Activated naive CD8-positive, alpha-beta T cell (primary cell): Measurements from ENCODE around the gene DYNLL2.
"Not testable (repeated sequence)": the region's sequence is repeated elsewhere in the genome, so short reads cannot be mapped to it uniquely, and the experiment has no call there.

ENCODE experiments used
- H3K27ac Mint-ChIP-seq: one replicate; pipeline ENCODE4 v1.8.0; 2021; ENCODE audit warnings: mixed read lengths
- H3K27me3 Mint-ChIP-seq: one replicate; pipeline ENCODE4 v1.8.0; 2021; ENCODE audit warnings: mixed read lengths
- H3K36me3 Mint-ChIP-seq: one replicate; pipeline ENCODE4 v1.8.0; 2021; ENCODE audit warnings: mixed read lengths
- H3K4me1 Mint-ChIP-seq: one replicate; pipeline ENCODE4 v1.8.0; 2021; ENCODE audit warnings: low read depth, mixed read lengths
- H3K4me3 Mint-ChIP-seq: one replicate; pipeline ENCODE4 v1.8.0; 2021; ENCODE audit warnings: mild to moderate bottlenecking, mixed read lengths
- H3K9me3 Mint-ChIP-seq: one replicate; pipeline ENCODE4 v1.8.0; 2021; ENCODE audit warnings: low read depth, mixed read lengths

Gene DYNLL2

DNA sequence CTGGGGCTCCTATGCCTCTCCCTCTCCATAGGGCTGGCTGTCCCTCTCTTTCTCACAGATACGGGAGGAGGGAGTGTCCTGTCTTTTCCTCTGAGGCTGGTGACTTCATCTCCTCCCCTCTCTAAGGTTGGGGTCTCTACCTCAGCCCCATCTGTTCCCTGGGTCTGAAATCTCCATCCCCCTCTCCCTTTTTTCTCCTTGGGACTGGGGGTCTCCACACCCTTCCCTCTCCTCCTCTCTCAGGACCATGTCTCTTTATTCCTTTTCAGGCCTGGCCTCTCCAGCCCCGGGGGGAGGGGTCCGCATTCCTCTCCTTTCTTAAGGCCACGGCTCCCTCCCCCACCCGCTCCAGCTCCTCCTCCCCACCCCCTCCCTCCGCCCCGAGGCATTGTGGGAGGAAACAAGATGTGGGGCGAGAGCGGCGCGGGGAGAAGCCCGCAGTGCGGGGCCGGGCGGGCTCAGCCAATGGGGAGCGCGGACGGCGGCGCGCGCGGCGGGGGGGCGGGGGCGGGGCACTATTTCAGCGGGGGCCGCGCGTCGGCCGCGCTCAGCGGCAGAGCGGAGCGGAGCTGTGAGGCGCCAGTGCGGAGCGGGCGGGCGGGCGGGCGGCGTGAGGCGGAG is at the start of gene DYNLL2:
TSS of gene DYNLL2 (plus strand) at position 550 of the 621 bp plus-strand sequence. CDS start 3,672 bp downstream, outside the sequence.
- H3K27ac Mint-ChIP-seq, result peak within 1 kb of the TSS; percentile 83
- peak within 1 kb of the TSS; percentile 91 for H3K4me3 Mint-ChIP-seq
- peaks cover 5% of the 10 kb centered on the region for H3K36me3 Mint-ChIP-seq
- no peaks in the 10 kb centered on the region for H3K9me3 Mint-ChIP-seq
- no peaks in the 10 kb centered on the region for H3K27me3 Mint-ChIP-seq
- peaks cover 37% of the 10 kb centered on the region for H3K4me1 Mint-ChIP-seq

DNA sequence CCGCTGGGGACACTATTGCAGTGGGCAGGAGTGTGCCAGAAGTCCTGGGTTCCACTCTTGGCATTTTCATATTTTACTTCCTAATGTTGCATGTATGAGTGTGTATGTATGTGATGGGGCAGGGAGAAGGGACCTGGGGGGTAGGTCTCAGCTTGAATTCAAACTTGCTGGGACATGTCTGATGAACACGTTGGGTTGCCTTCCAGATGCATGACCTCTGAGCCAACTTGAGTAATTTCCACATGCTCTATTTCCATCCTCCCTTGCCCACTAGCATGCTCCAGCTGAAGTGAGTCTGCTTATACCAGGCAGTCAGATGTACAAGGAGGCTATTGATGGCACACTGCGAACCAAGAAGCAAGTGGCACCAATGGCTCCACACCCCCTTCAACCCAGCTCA is 43.2 kb upstream of the DYNLL2 start:
- Mint-ChIP-seq H3K27ac (no peak overlapping the region), H3K9me3 (no peaks in the 10 kb centered on the region), H3K4me1 (no peaks in the 10 kb centered on the region), H3K27me3 (peaks cover 12% of the 10 kb centered on the region), H3K4me3 (no peak overlapping the region), H3K36me3 (no peaks in the 10 kb centered on the region)

DNA sequence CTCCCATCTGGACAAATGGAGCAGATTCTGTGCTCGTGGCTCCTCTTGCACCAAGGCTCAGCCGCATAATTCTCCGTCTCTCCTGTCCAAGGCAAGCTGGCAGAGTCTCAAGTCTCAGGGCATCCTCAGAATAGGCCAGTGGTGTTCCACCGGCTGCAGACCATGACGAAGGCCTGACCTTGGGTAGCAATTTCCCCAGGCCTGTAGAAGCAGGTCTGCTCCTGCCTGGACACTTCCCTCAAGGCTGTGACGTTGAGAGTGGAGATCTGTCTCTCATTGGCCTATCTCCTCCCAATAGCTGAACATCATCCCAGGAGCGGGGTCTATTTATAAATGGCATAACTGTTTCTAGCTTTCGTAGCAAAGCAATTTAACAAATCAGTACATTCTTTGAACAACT is 42.8 kb upstream of the DYNLL2 start:
- Mint-ChIP-seq H3K4me1 (no peaks in the 10 kb centered on the region), H3K36me3 (no peaks in the 10 kb centered on the region), H3K9me3 (no peaks in the 10 kb centered on the region), H3K27me3 (peaks cover 10% of the 10 kb centered on the region), H3K4me3 (no peak overlapping the region), H3K27ac (no peak overlapping the region)

DNA sequence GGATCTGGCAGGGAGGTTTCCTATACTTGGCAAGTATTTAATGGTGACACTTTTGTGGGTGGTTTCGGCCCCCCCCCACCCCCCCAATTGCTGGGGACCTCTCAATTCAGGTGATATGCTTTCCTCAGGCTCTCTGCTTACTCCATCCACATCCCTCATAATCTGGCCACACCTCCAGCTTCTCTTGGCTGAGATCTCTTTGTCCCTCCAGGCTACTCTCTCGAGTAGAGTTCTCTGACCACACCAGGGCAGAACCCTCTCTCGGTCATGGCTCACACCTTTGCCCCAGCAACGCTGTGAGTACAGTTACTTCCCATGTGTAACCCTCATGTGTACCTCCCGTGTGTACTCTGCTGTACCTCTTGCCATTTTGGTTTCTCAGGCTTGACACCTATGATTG is 42.1 kb upstream of the DYNLL2 start:
- no peaks in the 10 kb centered on the region for H3K36me3 Mint-ChIP-seq
- no peak overlapping the region for H3K27ac Mint-ChIP-seq
- peaks cover 11% of the 10 kb centered on the region for H3K27me3 Mint-ChIP-seq
- H3K9me3 Mint-ChIP-seq, result no peaks in the 10 kb centered on the region
- H3K4me3 Mint-ChIP-seq, result no peak overlapping the region
- no peaks in the 10 kb centered on the region for H3K4me1 Mint-ChIP-seq

DNA sequence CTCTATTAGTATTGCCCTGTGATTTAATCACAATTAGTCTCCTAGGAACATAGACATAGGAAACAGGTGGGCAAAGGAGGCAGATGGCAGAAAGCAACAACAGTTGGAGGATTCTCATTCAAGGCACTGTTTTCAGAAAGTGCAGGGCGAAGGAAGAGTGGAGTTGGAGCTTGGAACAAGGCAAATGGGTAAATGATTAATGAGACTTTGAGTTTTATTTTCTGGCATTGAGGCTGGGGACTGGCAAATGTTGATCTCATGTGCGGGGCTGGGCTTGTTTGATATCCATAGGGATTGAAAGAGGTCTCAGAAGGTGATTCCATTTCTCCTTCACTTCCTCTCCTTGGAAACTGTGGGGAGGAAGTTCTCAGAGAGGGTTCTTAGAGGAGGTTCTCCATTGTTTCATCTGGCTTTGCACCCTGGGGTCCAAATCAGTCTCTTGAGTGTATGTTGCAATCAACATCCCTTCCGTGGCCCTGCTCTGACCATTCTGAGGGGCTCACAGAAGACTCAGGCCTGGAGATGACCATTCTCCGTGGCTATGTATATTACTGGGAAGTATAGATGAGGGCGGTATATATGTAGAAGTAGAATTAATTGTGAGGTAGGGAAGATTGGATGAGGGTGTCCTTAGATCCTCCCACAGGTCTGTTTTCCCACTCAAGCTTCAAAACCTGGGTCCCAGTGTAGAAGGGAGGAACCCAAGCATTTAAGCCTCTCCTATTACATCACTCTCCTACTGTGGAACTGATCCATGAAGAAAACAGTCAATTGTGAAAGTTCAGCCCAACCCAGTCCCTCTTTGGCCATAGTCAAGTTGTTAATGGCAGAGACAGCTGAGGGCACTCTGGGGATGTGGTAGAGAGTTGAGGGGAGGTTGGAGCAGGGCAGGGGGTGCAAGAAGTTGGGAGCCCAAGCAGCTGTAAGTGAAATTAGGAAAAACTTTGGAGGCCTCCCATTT is 39.7 kb upstream of the DYNLL2 start:
- Mint-ChIP-seq H3K4me3 (no peak overlapping the region), H3K36me3 (no peaks in the 10 kb centered on the region), H3K9me3 (no peaks in the 10 kb centered on the region), H3K4me1 (no peaks in the 10 kb centered on the region), H3K27me3 (peaks cover 15% of the 10 kb centered on the region), H3K27ac (no peak overlapping the region)

DNA sequence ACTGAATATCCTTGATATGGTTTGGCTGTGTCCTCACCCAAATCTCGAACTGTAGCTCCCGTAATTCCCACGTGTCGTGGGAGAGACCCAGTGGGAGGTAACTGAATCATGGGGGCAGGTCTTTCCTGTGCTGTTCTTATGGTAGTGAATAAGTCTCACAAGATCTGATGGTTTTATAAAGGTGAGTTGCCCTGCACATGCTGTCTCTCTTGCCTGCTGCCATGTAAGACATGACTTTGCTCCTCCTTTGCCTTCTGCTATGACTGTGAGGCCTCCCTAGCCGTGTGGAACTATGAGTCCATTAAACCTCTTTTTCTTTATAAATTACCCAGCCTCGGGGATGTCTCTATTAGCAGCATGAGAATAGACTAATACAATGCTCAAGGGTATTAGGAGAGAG is 39.0 kb upstream of the DYNLL2 start:
- peaks cover 15% of the 10 kb centered on the region for H3K27me3 Mint-ChIP-seq
- not testable (repeated sequence) for H3K36me3 Mint-ChIP-seq, H3K9me3 Mint-ChIP-seq, H3K4me3 Mint-ChIP-seq, H3K27ac Mint-ChIP-seq, H3K4me1 Mint-ChIP-seq

DNA sequence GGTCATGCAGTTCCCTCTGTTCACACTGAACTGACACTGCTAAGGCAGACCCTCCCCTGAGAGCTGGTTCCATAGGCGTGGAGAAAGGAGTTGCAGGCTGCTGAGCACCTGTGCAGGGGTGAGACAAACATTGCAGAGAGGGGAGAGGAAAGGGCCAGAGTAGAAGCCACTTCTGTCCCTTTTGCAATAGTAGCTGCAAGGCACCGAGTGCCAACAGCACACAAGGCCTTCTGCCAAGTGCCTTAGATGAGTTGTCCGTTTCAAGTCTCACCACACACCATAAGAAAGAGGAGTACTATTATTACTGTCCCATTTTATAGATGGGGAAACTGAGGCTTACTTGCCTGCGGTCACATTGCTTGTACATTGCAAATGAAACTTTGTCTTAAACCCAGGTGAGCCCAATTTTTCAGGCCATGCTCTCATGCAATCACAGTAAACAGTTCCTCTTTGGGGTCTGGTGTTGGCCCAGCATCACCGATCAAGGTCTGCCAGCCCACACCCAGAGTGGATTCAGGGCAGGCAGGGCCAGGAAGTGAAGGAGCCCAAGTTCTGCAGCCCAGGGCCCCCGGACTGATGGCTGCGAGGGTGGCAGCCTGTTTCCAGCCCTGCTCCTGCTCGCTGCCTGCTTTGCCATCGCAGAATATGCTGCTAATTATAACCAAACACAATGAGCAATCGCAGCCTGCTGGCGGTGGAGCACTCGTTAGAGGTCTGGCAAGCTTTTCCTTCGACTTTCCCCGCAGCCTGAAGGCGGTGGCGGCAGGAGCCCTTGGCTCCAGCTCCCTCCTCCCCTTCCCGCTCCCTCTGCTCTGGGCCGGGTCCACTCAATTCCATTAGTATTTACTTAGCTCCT is 36.8 kb upstream of the DYNLL2 start:
- peaks cover 15% of the 10 kb centered on the region for H3K27me3 Mint-ChIP-seq
- no peaks in the 10 kb centered on the region for H3K36me3 Mint-ChIP-seq
- no peaks in the 10 kb centered on the region for H3K4me1 Mint-ChIP-seq
- no peak overlapping the region for H3K27ac Mint-ChIP-seq
- H3K4me3 Mint-ChIP-seq, result no peak overlapping the region
- no peaks in the 10 kb centered on the region for H3K9me3 Mint-ChIP-seq

DNA sequence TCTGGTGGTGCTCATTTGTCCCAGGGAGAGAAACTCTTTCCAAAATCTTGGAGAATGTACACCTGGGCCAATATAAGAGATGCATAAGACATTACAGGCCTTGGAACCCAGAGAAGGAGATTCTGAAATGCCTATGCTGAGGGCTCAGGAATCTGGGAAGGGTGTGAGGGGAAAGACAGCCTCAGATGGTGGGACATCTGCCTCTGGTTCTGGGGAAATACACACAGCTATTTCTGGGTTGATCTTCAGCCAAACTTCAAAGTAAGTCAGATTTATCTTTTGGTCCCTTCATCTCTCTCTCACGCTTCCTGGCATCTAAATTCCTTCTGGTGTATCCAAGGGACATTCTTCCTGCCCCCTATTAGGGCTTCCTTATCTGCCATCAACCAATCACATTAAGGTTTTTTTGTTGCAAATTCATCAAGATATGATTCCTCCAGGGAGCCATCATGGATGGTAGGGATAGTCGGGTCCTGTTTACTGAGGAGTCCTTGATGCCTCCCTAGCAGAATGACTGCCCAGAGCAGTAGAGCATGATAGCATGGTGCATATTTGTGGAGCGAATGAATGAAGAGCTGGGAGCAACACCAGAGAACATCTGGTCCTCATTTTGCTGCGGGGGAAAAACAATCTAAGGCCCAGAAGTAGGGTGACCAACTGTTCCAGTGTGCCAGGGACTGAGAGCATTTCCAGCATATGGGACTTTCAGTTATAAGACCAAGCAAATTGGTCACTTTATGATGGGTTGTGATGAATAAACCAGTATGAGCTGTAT is 35.7 kb upstream of the DYNLL2 start:
- H3K4me3 Mint-ChIP-seq, result no peak overlapping the region
- H3K4me1 Mint-ChIP-seq, result peaks cover under 1% of the 10 kb centered on the region
- no peaks in the 10 kb centered on the region for H3K9me3 Mint-ChIP-seq
- H3K27ac Mint-ChIP-seq, result no peak overlapping the region
- peaks cover 15% of the 10 kb centered on the region for H3K27me3 Mint-ChIP-seq
- H3K36me3 Mint-ChIP-seq, result no peaks in the 10 kb centered on the region

DNA sequence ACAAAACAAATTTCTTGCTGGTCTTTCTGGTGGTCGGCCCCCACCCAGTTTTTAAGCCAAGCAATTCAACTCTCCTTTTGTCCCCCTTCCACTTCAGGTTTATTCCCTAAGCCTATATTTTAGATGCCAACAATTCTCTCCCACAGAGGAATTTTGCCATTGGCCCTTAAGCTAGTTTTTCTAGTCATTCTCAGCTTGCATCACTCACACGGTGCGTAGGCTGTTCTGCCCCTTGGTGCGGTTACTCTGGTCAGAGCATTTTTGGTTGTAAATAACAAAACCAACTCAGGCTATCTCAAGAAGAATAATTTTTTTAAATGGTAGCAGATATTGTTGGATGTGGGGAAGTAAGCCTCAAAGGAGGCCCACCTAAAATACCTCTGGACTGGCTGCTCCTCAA is 33.7 kb upstream of the DYNLL2 start:
- H3K9me3 Mint-ChIP-seq, result no peaks in the 10 kb centered on the region
- H3K27ac Mint-ChIP-seq, result no peak overlapping the region
- no peak overlapping the region for H3K4me3 Mint-ChIP-seq
- no peaks in the 10 kb centered on the region for H3K36me3 Mint-ChIP-seq
- H3K27me3 Mint-ChIP-seq, result peaks cover 5% of the 10 kb centered on the region
- peaks cover 12% of the 10 kb centered on the region for H3K4me1 Mint-ChIP-seq

DNA sequence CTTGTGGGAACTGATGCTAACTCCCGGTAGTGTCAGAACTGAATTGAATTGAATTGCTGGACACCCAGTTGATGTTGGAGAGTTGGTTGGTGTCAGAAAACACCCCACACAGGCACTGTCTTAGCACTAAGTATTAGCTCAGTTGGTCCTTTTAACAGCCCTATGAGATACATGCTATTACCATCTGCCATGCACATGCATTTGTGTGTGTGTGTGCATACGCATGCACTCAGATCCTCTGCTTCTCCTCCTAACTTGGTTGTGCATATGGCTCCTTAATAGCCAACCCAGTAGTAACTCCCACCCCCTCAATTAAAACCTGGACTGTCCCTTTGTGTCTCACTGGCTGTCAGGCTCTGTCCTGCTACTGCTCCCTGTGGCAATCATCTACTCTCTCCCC is 32.3 kb upstream of the DYNLL2 start:
- no peaks in the 10 kb centered on the region for H3K9me3 Mint-ChIP-seq
- H3K27me3 Mint-ChIP-seq, result peaks cover 5% of the 10 kb centered on the region
- H3K4me3 Mint-ChIP-seq, result no peak overlapping the region
- H3K36me3 Mint-ChIP-seq, result no peaks in the 10 kb centered on the region
- no peak overlapping the region for H3K27ac Mint-ChIP-seq
- peaks cover 12% of the 10 kb centered on the region for H3K4me1 Mint-ChIP-seq

DNA sequence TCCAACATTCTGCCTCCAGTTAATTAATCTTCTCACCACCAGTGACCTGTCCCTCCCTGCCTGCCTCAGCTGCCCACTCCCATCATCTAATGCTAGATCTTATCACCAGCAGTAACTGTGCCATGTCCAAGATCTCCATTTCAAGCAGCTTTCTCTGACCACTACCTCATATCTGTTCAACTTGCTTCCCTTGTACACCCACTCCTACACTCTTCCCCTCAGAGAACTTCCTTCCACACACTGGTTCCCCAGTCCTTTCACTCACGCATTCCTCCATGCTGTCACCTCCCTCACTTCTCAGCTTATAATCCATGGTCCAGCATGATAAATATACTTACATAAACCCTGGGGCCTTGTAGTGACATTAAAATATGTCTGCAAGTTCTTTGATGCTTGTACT is 31.8 kb upstream of the DYNLL2 start:
- Mint-ChIP-seq H3K4me3 (no peak overlapping the region), H3K27me3 (peaks cover 4% of the 10 kb centered on the region), H3K36me3 (no peaks in the 10 kb centered on the region), H3K27ac (no peak overlapping the region), H3K9me3 (no peaks in the 10 kb centered on the region), H3K4me1 (peaks cover 12% of the 10 kb centered on the region)

DNA sequence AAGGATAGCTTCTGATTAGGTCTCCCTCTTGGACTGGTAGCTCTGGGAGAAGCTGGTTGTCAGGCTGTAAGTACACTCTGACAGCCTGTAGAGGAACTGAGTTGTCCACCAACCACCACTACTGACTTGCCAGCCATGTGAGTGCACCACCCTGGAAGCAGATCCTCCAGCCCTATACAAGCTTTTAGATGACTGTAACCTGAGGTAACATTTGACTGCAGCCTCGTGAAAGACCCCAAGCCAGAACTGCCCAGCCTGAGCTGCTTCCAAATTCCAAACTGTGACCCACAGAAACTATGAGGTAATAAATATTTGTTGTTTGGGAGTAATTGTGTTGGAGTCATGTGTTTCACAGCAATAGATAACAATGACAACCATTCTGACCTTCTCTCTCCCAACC is 30.8 kb upstream of the DYNLL2 start:
- peaks cover 4% of the 10 kb centered on the region for H3K27me3 Mint-ChIP-seq
- H3K36me3 Mint-ChIP-seq, result no peaks in the 10 kb centered on the region
- peaks cover 12% of the 10 kb centered on the region for H3K4me1 Mint-ChIP-seq
- H3K4me3 Mint-ChIP-seq, result no peak overlapping the region
- no peak overlapping the region for H3K27ac Mint-ChIP-seq
- H3K9me3 Mint-ChIP-seq, result no peaks in the 10 kb centered on the region

DNA sequence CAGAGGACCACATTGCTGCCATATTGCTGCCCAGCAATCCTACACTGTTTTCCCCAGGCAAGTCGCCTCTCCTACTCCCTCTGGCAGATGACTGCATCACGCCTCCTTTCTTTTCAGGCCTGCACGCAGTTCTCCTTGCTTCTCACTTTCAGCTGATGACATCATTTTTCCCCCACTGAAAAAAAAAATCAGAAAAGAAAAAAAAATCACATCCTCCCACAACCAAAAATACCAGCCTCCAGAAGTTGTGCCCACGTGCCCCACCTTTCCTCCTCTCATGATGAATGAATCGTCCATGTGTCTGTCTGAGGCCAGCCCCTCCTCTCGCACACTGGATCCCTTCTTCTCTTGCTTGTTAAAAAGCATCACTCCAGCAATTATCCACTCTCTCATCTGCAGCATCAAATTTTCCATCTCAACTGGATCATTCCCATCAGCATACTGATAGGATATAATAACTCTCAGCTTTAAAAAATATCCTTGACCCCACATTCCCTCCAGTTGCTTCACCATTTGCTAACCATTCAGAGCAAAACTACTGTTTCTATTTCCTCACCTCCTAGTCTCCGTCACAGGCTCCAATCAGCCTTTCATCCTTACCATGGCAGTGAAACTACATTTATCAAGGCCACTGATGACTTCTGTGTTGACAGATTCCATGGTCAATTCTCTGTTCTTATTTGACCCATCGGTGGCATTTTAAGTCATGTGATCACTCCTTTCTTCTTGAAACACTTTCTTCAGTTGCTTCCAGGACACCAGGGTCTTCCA is 30.1 kb upstream of the DYNLL2 start:
- Mint-ChIP-seq H3K27ac (no peak overlapping the region), H3K9me3 (no peaks in the 10 kb centered on the region), H3K4me1 (peaks cover 12% of the 10 kb centered on the region), H3K36me3 (no peaks in the 10 kb centered on the region), H3K27me3 (no peaks in the 10 kb centered on the region), H3K4me3 (no peak overlapping the region)

DNA sequence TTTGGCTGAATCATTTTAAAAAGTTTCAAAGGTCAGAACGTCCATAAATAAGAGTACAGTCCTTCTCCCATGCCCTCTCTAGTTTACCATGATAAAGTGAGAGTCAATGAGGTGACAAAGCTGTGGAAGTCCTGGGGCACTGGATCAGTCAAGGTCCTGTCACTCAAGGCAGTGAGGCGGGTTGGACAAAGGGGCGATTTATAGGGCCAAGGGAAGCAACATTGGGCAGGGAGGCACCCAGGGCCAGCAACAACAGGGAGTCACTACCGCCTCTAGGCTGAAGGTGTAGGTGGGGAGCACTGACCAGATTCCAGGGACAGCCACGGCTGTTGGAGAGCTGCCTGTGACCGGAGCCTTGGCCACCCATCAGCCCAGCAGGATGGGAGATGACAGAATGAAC is 28.6 kb upstream of the DYNLL2 start:
- no peaks in the 10 kb centered on the region for H3K9me3 Mint-ChIP-seq
- H3K27me3 Mint-ChIP-seq, result no peaks in the 10 kb centered on the region
- H3K4me1 Mint-ChIP-seq, result peaks cover 12% of the 10 kb centered on the region
- no peaks in the 10 kb centered on the region for H3K36me3 Mint-ChIP-seq
- H3K27ac Mint-ChIP-seq, result no peak overlapping the region
- no peak overlapping the region for H3K4me3 Mint-ChIP-seq
